ENCODE results near the gene IL25.
"Not testable (repeated sequence)": the region's sequence is repeated elsewhere in the genome, so short reads cannot be mapped to it uniquely, and the experiment has no call there.

The IL25 gene

DNA sequence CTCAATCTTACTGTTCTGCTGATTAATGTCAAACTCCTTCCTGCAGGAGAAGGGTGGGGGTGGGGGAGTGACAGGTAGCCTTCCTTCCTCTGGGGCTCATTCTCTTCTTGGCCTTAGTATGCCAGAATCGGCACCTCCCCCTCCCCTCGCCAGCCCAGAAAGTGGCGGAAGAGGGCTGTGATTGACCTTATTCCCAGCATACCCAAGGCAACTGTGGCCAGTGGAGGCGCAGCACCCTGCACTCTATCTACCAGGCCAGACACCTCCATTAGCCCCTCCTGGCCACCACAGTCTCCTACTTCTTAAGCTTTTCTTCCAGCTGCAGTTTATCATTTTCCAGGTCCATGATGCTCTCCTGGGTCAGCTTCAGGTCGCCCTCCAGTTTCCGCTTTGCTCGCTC, 20.0 kb downstream of the IL25 start:
- no peak for DNase-seq

DNA sequence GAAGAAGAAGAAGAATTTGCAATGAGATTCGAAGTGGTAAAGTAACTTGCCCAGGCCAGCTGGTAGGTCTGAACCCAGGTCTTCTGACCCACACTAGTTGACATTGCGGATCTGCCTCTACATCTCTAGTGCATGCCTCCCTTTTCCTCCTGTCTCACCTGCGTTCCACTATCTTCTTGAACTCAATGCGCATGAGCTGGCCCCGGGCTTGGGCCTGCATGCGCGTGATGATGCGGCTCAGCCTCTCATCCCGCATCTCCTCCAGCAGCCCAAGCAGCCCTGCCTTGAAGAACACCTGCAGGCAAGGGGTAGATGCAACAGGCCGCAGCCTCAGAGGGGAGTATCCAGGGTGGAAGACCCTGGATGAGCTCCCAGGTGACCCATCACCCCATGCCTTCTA, 23.5 kb downstream of the IL25 start:
- no peak for DNase-seq

DNA sequence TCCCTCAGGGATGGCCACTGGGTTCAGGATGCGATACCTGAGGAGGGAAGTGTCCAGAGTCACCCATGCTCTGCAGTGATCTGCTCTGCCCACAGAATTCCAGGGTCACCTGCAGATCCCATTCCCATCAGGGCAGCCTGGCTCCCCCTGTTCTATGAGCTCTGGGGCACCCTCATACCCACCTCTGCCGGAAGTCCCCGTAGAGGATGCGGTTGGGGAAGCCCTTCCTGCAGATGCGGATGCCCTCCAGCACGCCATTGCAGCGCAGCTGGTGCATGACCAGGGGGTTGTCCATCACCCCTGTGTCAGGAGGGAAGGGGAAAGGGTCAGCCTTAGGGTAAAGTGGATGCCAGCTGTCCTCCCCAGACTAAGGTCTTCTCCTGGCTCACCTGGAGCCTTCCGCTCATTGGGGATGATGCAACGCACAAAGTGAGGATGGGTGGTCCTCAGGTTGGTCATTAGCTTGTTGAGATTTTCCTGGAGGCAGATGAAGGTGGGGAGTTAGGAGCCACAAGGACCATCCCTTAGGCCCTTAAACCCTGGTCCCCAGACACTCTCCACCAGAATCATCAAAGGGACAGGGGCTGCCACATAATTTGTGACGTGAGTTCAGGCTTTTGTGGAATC, 24.3 kb downstream of the IL25 start:
- DNase-seq: no peak

DNA sequence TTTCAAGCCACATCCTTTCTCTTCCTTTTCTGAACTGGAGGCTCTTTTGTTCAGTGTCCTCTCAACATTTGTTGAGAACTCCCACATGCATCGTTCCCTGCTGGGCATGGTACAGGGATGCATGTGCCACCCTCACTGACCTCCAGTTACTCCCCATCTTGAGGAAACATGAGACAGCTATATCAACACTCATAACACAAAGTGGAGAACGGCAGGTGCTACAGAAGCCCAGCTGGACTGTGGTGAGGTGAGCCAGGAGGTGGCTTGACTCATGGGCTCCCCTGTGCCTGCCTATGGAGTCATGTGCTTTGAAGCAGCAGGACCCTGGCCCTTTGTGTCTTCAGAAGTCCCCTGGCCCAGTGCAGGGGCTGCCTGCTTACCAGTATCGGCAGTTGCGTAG, 25.7 kb downstream of the IL25 start:
- DNase-seq: no peak

DNA sequence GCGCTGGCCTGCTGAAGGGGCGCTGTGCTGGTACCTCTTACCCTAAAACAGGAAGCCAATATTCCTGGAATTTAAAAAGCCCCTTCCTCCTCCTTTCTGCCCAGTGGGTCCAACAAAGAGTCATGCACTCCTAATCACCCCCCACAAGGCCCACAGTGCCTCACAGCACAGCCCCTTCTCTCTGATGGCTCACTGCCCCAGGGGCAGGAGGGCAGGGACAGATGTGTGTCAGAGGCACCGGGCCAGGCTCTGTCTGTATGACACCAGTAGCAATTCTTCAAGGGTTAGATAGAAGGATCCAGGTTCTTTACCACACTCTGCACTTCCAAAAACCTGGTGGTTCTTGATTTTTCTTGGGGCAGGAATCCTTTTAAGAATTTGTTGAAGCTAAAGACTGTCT, 26.5 kb downstream of the IL25 start:
- DNase-seq: no peak

DNA sequence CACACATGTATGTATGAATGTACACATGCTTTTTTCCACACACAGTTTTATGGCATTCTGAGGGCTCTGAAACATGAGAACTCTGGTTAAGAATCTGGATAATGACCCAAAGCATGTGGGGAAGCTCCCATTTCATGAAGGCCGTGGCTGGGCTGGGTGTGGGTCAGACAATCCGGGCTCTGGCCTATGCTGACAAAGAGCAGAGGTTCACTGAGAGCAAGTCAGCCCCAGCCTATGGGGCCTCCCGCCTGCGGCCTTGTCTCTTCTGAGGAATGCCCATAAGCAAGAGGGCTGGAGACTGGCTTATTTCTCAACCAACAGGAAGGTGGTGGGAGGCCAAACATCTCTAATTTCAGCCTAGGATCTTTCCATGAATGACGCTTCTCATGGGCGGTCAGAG, 27.0 kb downstream of the IL25 start:
- DNase-seq: no peak

DNA sequence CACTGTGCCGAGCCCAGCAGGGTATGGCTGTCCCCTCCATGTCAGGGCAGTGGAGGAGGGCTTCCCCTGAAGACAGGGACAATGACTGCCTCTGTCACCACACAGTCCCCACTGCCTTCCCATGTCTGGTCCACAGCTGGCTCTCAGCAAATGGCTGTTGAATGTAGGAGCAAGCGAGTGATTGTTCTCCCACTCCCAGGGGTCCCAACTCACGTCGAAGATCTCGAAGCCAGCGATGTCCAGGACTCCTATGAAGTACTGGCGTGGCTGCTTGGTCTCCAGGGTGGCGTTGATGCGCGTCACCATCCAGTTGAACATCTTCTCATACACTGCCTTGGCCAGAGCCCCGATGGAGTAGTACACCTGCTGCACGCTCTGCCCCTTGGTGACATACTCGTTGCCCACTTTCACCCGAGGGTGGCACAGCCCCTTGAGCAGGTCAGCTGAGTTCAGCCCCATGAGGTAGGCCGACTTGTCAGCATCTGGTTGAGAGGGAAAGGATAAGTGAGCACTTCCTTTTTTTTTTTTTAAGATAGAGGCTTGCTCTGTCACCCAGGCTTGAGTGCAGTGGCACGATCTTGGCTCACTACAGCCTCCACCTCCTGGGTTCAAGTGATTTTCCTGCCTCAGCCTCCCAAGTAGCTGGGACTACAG, 28.0 kb downstream of the IL25 start:
- DNase-seq: not testable (repeated sequence)

DNA sequence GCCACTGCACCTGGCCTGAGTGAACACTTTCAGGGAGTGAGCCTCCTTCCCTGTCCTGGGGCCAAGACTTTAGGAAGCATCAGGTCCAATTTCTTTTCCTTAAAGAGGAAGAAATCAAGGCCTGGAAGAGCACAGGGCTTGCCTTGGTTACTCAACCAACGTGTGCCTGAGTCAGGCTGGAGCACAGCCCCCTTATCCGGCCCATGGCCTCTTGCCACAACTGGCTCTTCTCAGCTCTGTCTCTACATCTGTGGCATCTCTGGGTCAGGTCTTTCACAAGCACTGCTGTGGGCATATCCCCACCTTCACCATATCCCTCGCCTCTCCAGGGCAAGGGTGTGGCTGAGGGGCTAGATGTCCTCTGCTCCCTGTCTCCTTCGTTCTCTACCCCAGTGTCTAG, 28.7 kb downstream of the IL25 start:
- DNase-seq: no peak

DNA sequence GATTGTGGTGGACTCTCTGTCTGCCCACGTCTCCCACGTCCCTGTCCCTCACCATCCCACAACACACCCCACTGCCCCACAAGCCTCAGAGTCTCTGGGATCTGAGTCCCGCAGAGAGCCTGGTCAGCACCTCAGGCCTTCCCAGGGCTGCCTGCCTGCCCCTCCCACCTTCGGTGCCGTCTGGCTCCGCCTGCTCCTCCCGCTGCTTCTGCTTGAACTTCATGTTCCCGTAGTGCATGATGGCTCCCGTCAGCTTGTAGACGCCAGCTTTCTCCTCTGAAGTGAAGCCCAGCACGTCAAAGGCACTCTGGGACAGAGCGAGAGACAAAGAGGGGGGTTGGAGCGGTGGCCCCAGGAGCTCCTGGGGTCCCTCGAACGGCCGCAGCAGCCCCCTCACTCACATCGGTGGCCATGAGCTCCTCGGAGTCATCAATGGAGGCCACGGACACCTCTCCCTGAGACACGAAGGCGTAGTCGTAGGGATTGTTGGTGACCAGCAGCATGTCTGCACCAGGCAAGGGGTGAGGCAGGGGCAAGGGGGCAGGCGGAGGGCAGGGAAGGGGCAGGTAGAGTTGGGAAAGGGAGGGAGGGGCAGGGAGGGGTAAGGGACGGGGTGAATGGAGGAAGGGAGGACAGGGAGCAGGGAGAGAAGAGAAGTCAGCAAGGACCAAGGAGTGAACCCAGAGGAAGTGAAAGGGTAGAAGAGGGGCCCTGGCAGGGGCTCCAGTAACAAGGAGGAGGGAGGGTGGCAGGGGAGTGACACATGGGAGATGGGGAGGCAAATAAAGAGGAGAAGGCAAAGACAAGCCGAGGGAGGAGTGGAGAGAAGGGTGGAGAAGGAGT, 29.9 kb downstream of the IL25 start:
- DNase-seq: no peak

DNA sequence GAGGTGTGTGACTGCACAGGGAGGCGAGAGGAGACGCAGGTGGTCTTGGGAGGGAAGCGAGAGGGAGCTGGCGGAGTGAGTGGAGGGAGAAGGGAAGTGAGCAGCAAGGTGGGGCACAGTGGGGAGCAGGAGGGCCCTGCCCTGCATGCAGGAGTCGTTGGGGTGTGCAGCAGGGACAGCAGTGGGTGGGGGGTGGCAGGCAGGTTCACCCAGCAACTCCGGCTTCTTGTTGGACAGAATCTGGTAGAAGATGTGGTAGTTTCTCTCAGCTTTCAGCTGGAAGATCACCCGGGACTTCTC, 30.5 kb downstream of the IL25 start:
- no peak for DNase-seq

DNA sequence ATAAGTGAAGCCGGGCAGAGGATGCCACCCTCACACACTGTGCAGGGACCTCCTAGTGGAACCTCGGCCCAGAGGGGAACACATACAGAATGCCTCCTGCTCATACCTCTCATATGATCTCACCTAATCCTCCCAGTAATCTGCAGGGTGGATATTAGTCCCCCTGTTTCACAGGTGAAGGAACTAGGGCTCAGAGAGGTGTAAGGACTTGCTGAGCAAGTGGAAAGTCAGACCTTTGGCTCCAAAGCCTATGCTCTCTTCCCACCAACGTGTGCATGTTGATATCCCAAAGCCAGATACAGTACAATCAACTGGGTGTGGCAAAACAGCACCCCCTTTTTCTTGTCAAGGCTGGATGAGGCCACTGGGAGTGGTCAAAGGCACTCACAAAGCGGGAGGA, 31.3 kb downstream of the IL25 start:
- DNase-seq: no peak

DNA sequence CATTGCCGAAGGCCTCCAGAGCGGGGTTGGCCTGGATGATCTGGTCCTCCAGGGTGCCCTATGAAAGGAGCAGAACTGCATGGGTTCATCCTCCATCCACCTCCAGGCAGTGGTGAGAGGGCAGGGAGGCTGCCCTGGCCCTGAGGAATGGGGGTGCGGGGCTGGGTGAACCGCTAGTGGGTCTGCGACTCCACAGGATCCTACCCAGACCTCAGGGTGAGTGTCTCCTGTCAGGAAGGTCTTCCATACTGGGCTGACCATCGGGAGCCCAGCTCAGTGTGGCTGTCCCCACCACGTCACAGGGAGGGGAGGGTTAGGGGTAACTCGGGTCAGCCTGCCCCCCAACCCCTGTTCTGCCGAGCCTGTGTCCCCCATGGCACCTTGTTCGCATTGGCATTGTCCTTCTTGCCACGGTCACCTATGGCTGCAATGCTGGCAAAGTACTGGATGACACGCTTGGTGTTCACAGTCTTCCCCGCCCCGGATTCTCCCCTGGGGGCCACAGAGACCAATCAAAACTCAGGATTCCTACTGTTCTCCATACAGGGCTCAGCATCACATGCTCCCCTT, 31.8 kb downstream of the IL25 start:
- DNase-seq: no peak

DNA sequence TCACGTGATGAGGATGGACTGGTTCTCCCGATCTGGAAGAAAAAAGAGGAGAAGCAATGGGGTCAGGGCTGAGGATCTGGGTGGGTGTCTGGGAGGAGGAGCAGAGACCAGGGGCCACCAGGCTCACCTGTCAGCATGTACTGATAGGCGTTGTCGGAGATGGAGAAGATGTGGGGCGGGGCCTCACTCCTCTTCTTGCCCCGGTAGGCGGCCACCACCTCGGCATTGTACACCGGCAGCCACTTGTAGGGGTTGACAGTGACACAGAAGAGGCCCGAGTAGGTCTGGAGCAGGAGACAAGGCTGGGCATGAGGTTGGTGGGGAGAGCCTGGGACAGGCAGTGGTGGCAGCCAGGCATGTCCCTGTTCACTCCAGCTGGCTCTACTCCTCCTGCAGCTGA, 32.5 kb downstream of the IL25 start:
- no peak for DNase-seq

DNA sequence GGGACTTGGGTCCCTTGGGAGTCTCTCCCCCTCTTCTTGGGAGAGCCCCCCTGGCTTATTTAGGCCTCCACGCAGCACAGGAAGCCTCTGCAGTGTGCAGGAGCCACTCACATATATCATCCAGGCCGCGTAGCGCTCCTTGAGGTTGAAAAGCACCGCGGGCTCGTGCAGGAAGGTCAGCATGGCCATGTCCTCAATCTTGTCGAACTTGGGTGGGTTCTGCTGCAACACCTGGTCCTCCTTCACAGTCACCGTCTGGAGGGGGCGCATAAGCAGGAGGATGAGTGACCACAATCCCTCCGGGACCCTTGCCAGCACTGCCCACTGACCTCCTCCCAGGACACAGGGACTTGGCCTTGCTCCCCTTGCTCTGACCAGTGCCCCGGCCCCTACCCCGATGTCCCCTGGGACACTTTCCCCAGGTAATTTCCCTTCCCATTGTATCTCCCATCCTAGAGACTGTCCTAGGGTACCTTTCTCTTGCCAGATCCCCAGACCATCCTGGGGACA, 33.0 kb downstream of the IL25 start:
- DNase-seq: no peak

DNA sequence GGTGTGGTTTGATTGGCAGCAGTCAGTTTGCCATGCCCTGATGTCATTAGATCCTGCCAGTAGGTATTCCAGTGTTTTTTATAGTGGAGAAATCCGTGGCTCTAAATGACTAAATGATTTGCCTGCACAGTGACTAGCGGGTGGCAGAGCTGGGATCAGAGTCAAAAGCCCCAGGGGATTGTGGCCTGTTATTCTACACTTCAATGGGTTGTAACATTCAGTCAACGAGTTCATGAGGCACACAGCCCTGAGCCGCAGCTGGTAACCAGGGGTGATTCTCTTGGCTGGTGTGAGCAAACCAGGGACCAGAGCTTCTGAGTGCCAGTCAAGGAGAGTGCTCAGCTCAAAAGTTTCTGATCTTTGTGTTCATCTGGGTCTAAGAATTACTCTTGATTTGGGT, 33.6 kb downstream of the IL25 start:
- DNase-seq: peak; percentile 37

DNA sequence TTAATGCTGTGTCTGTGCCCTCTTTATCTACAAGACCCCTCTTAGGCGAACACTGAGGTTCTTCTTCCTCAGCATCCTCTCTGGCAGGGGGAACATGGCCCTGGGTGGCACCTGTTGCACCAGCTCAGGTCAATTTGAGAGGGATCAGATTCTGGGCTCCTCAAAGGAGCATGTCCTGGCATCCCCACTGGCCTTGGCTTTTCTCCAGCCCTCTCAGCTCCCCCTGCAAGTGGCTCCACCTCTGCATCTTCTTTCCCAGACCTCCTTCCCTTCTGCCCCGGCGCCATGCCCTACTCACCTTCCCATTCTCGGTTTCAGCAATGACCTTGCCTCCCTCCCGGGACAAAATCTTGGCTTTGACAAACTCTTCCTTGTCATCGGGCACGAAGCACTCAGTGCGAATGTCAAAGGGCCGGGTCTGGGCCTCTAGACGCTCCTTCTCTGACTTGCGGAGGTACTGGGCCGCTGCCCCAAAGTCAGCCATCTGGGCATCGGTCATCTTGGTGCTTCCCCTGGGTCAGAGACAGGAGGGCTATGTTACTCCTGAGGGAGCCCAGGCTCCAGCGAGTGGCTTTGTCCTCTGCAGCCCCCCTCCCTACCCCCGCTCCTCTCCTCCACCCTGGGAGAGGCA, 34.2 kb downstream of the IL25 start:
- DNase-seq: no peak

DNA sequence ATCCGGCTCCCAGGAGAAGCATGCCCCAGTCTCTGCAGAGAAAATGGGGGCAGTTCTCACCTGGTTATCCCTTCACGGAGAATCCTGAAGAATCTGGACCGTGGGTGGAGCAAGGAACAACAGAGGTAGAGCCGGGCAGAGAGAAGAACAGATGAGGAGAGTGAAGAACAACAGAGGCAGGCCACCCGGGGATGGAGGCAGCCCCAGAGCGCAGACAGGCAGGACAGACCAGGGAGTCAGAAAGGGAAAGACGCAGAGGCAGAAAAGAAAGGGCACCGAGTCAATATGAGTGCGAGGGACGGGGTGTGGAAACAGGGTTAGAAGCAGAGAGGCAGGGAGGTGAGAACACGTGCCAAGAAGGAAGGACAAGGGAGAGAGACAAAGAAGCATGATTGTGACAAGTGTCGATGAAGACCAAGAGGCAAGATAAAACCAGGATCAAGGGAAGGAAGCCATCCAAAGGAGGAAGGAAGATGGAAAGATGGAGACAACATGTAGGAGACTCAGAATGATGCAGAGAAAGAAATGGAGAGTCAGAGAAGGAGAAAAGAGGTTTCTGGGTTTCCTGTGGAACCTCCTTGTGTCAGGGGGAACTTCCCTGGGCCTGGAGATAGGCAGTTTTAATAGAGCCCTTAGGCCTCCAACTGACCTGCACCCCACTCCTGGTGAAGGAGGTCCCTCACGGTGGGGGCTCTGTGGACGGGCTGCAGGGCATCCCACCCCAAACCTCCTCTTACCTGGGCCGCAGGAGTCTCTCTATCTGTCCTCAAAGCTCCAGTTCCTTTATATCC, 35.1 kb downstream of the IL25 start, which contains the start of gene MYH6:
Gene MYH6 (minus strand): TSS at position 758 of the 791 bp plus-strand sequence. CDS start 1,050 bp downstream, outside the sequence.
- DNase-seq: no peak

DNA sequence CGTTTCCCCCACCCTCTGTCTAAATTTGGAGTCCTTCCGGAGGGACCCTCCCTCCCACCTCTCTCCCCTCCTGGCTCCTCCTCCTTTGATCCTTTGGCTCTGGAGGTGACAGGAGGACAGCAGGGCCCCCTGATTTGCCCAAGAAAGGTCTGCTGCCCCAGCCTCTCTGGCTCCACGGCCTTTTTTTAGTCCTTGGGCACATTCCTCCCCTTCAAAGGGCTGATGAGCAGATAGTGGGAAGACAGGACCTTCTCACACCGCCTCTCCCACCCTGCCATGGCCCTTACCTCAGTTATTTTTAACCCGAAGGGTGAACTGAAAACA, 35.7 kb downstream of the IL25 start:
- DNase-seq: no peak

DNA sequence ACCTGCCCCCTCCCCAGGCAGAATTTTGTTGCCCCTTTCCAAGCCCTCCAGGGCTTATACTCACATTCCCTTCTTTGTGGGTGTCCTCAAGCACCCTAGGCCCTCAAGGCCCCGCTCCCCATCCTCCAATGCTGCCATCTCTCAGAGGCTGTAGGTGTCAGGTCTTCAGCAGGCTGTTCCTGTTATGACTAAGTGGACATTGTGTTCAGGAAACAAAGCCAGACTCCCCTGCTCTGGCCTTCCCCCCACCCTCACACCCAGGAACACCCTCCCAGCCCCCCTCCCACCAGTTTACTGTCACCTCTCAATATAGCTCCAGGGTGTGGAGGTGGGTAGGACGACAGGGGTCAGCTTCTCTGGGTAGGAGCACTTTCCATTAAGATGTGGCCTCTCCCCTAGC, 36.9 kb downstream of the IL25 start:
- no peak for DNase-seq

DNA sequence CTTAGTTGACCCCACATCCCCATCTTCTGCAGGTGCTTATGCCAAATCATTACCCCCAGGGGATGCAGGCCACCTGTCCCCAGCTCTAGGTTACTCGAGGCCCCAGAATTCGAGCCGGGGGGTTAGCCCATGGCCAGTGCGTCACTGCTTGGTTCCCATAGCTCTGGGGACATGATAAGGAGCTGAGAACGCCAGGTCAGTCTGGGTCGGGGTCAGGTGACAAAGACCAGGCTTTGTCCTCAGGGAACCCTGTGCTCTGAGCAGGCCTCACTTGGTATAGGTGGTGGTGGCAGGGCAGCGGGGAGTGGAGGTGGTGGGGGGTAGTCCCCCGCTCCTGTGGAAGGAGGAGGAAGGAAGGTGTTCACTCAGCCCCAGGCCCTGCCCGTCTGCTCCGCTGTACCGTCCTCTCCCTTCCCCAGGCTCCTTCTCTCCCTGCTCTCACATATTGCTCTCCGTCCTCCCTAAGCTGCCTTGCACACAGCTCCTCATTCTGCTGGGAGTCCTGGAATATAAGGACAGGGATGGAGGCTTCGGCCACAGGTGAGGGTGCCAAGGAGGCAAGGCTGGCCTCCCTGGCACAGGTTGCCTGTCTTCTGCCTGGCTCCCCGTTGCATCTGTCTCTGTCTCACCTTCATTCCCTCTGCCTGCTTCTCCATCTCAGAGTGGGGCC, 37.5 kb downstream of the IL25 start:
- DNase-seq: no peak

DNA sequence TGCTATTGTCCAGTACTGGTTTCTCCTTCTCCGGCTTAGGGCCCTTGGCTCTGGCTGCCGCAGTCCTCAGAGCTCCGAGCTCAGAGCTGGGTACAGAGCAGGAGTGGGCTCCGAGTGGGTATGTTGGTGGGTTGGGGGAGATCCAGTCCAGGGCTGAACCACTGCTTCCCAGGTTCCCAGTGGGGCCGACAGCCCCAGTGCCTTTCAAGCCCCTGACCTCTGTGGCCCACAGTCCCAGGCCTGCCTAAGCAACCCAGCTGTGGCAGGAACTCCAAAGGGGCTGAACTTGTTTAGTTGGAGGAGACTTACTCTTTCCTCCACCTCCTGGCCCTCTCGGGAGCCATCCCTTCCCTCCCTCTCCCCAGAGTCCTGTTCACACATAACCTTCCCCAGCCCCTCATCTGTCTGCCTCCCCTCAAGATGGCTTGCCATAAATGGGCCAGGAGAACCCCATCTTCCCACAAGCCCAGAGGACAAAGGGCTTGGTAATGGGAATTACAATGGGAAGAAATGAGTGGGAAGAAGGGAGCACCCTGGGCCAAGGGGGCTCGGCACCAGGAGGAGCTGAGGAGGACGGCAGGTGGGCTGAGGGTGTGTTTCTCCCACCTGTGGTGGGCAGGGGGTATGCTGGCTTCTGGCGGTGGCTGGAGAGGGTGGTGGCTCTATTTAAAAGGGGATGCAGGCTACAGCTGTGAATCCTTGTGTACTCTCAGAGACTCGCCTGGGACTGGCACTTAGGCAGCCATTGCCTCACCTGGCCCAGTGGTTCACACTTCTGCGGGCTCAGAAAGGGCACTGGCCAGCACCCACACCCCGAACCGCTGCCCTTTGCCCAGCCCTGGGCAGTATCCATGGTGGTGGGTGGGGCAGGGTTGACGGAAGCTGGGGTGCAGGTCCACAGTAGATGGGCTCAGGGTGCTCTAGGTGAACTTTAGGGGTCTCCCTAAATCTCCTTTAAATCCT, 39.2 kb downstream of the IL25 start:
- no peak for DNase-seq
